Smooth muscle cell (in vitro differentiated cells): ENCODE results near the gene PHF14. TPM values are rescaled to one million over a fixed set of nuclear protein-coding genes. Genes with fewer than 3 reads are reported as not detected.

Source experiments
- DNase-seq: peaks from one replicate; lab custom pipeline; 2025; ENCODE audit not compliant: unreplicated experiment; lab: John Stamatoyannopoulos, UW
- H2AFZ ChIP-seq: fragments of 200-600 bp; sonication (generic); 2 replicates; pipeline ENCODE4 v1.6.0; 2016; ENCODE audit warnings: antibody characterized with exemption, low read depth, mild to moderate bottlenecking
- H3F3A ChIP-seq: fragments of 200-600 bp; sonication (generic); 2 replicates; pipeline ENCODE4 v1.6.0; 2017; ENCODE audit warnings: antibody characterized with exemption, low read depth
- H3K27ac ChIP-seq: fragments of 200-600 bp; sonication (generic); 2 replicates; pipeline ENCODE4 v1.5.1; 2016; ENCODE audit warnings: low read depth, mild to moderate bottlenecking
- H3K27me3 ChIP-seq: fragments of 200-600 bp; sonication (generic); 2 replicates; pipeline ENCODE4 v1.6.1; 2016; ENCODE audit warnings: low read depth, mild to moderate bottlenecking
- H3K36me3 ChIP-seq: fragments of 200-600 bp; sonication (generic); 2 replicates; pipeline ENCODE4 v1.5.1; 2016; ENCODE audit warnings: low read depth
- H3K4me1 ChIP-seq: fragments of 200-600 bp; sonication (generic); 2 replicates; pipeline ENCODE4 v1.5.1; 2016; ENCODE audit warnings: low read depth
- H3K4me2 ChIP-seq: fragments of 200-600 bp; sonication (generic); 2 replicates; pipeline ENCODE4 v1.6.0; 2016; ENCODE audit warnings: mild to moderate bottlenecking
- H3K4me3 ChIP-seq: fragments of 200-600 bp; sonication (generic); 2 replicates; pipeline ENCODE4 v1.5.1; 2016; ENCODE audit warnings: mild to moderate bottlenecking
- H3K79me2 ChIP-seq: fragments of 200-600 bp; sonication (generic); 2 replicates; pipeline ENCODE4 v1.6.0; 2016; ENCODE audit warnings: low read depth, mild to moderate bottlenecking
- H3K9ac ChIP-seq: fragments of 200-600 bp; sonication (generic); 2 replicates; pipeline ENCODE4 v1.6.0; 2016; ENCODE audit warnings: low read depth
- H3K9me3 ChIP-seq: fragments of 200-600 bp; sonication (generic); replicated peaks from 2 replicates; pipeline ENCODE4 v1.5.1; 2016; ENCODE audit warnings: low read depth
- H4K20me1 ChIP-seq: fragments of 200-600 bp; sonication (generic); 2 replicates; pipeline ENCODE4 v1.6.0; 2016; ENCODE audit warnings: low read depth
- CTCF ChIP-seq: fragments of 200-600 bp; sonication (generic); IDR thresholded peaks from 2 replicates; pipeline ENCODE4 v1.5.1; 2017; ENCODE audit warnings: borderline replicate concordance, mild to moderate bottlenecking, antibody characterized with exemption; ENCODE audit not compliant: insufficient read depth, poor library complexity, severe bottlenecking
- WGBS: methylation state at CpG from one replicate; pipeline ENCODE4 v1.1.7; 2016; ENCODE audit warnings: low lambda C conversion rate; 5-methylcytosine and 5-hydroxymethylcytosine counted together
- polyA plus RNA-seq: library from polyadenylated mRNA; unstranded; fragments of >200 nt; fragmentation: Nextera tagmentation; extraction: Ambion mirVana; gene quantifications from 2 replicates; pipeline ENCODE4 v1.2.1, GENCODE V29; 2016
- total RNA-seq: library from RNA; depleted of rRNA; stranded (reverse); fragments of >200 nt; gene quantifications from 2 replicates; pipeline ENCODE4 v1.2.3, GENCODE V29; 2014

Gene PHF14
- total and polyA plus RNA-seq, 2 experiments from 2014 or later = 13.2 to 29.2 TPM

GRCh38 chr7:11191574-11192220, 218.0 kb downstream of the PHF14 start:
- 36% methylated on average over 4 of the region's 4 CpGs for WGBS
- peak overlapping the region; percentile 45 for H3K27ac ChIP-seq
- H3K4me2 ChIP-seq = peak overlapping the region; percentile 84
- H3K36me3 ChIP-seq = no peaks in the 10 kb centered on the region
- no peaks in the 10 kb centered on the region for H3K27me3 ChIP-seq
- TF ChIP-seq CTCF = no peak
- no peak overlapping the region for H3K4me3 ChIP-seq
- peaks cover 34% of the 10 kb centered on the region for H3K4me1 ChIP-seq
- no peak for DNase-seq
- no peaks in the 10 kb centered on the region for H3K9me3 ChIP-seq
- H3F3A ChIP-seq = no peaks in the 10 kb centered on the region
- no peaks in the 10 kb centered on the region for H4K20me1 ChIP-seq
- peak overlapping the region; percentile 3 for H2AFZ ChIP-seq
- no peak overlapping the region for H3K9ac ChIP-seq
- no peaks in the 10 kb centered on the region for H3K79me2 ChIP-seq

GRCh38 chr7:11192506-11192905, 218.8 kb downstream of the PHF14 start:
- H3K4me3 ChIP-seq = peak overlapping the region; percentile 42
- 27% methylated on average over 5 of the region's 5 CpGs for WGBS
- H3K4me2 ChIP-seq = peak overlapping the region; percentile 84
- H3K27me3 ChIP-seq = no peaks in the 10 kb centered on the region
- no peaks in the 10 kb centered on the region for H3K36me3 ChIP-seq
- no peaks in the 10 kb centered on the region for H3K79me2 ChIP-seq
- DNase-seq = no peak
- peak overlapping the region; percentile 45 for H3K27ac ChIP-seq
- no peaks in the 10 kb centered on the region for H3K9me3 ChIP-seq
- peak overlapping the region; percentile 56 for H3K9ac ChIP-seq
- H3F3A ChIP-seq = no peaks in the 10 kb centered on the region
- TF ChIP-seq CTCF = no peak
- H4K20me1 ChIP-seq = no peaks in the 10 kb centered on the region
- H2AFZ ChIP-seq = peak overlapping the region; percentile 94
- H3K4me1 ChIP-seq = peaks cover 34% of the 10 kb centered on the region

GRCh38 chr7:11193131-11193867, 219.6 kb downstream of the PHF14 start:
- H3K4me2 ChIP-seq = peak overlapping the region; percentile 84
- 12% methylated on average over 17 of the region's 17 CpGs for WGBS
- no peaks in the 10 kb centered on the region for H3K27me3 ChIP-seq
- TF ChIP-seq CTCF = no peak
- H3K9me3 ChIP-seq = no peaks in the 10 kb centered on the region
- peak overlapping the region; percentile 42 for H3K4me3 ChIP-seq
- no peak for DNase-seq
- peak overlapping the region; percentile 56 for H3K9ac ChIP-seq
- H3K79me2 ChIP-seq = no peaks in the 10 kb centered on the region
- peak overlapping the region; percentile 11 for H3K27ac ChIP-seq
- peaks cover 34% of the 10 kb centered on the region for H3K4me1 ChIP-seq
- H3F3A ChIP-seq = no peaks in the 10 kb centered on the region
- peak overlapping the region; percentile 94 for H2AFZ ChIP-seq
- H3K36me3 ChIP-seq = no peaks in the 10 kb centered on the region
- no peaks in the 10 kb centered on the region for H4K20me1 ChIP-seq

- Histone ChIP-seq H3K27ac (no peak overlapping the region), H3K9ac (no peak overlapping the region), H3F3A (no peaks in the 10 kb centered on the region), H3K36me3 (no peaks in the 10 kb centered on the region), H3K9me3 (no peaks in the 10 kb centered on the region), H3K4me3 (peak overlapping the region; percentile 42), H4K20me1 (no peaks in the 10 kb centered on the region), H3K27me3 (no peaks in the 10 kb centered on the region), H2AFZ (peak overlapping the region; percentile 94), H3K4me1 (peaks cover 34% of the 10 kb centered on the region), H3K79me2 (no peaks in the 10 kb centered on the region), H3K4me2 (peak overlapping the region; percentile 84)
- 81% methylated on average over 2 of the region's 2 CpGs for WGBS
- no peak for DNase-seq
- no peak for TF ChIP-seq CTCF
Observed at GRCh38 chr7:11193888-11194287, 220.2 kb downstream of the PHF14 start.
